Measurements from ENCODE around the gene NDUFV2. TPM values are rescaled to one million over a fixed set of nuclear protein-coding genes. Genes with fewer than 3 reads are reported as not detected.

Gene NDUFV2
- total RNA-seq, 1 donor from 2014 or later: 228 TPM

- H4K20me1 ChIP-seq (ENCODE audit: low read depth): peaks cover 50% of the 10 kb centered on the region
- TF ChIP-seq CTCF (IDR thresholded peaks at IDR 0.05) (no peak), EZH2 (IDR thresholded peaks at IDR 0.05) (no peak), EZH2phosphoT487 (IDR thresholded peaks at IDR 0.05) (no peak)
- no peak overlapping the region for H3K4me3 Mint-ChIP-seq
Observed at GRCh38 chr18:9153256-9153655, 50.8 kb downstream of the NDUFV2 start.

GRCh38 chr18:9156604-9157249, 54.2 kb downstream of the NDUFV2 start:
- no peak overlapping the region for H3K27ac ChIP-seq
- H3K36me3 ChIP-seq: no peaks in the 10 kb centered on the region
- no peak for DNase-seq (ENCODE audit: low spot score)
- no peaks in the 10 kb centered on the region for H3K27me3 Mint-ChIP-seq (ENCODE audit: insufficient read depth, low read depth)
- H3K9me3 ChIP-seq (ENCODE audit: low read depth): no peaks in the 10 kb centered on the region
- H3K36me3 Mint-ChIP-seq: peaks cover 10% of the 10 kb centered on the region
- H3F3A ChIP-seq (ENCODE audit: low read depth): no peaks in the 10 kb centered on the region
- H3K4me2 ChIP-seq: no peak overlapping the region
- H2AFZ ChIP-seq (replicated peaks): no peak overlapping the region
- H3K27ac Mint-ChIP-seq: no peak overlapping the region
- peaks cover 94% of the 10 kb centered on the region for H3K79me2 ChIP-seq (ENCODE audit: low read depth)
- no peak overlapping the region for H3K4me3 ChIP-seq
- TF ChIP-seq CTCF (IDR thresholded peaks at IDR 0.05) (no peak), EZH2 (IDR thresholded peaks at IDR 0.05) (no peak), EZH2phosphoT487 (IDR thresholded peaks at IDR 0.05) (no peak)
- H3K27me3 ChIP-seq: no peaks in the 10 kb centered on the region
- H3K4me1 Mint-ChIP-seq: no peaks in the 10 kb centered on the region
- no peaks in the 10 kb centered on the region for H3K4me1 ChIP-seq
- peaks cover 5% of the 10 kb centered on the region for H3K9me3 Mint-ChIP-seq
- no peak overlapping the region for H3K4me3 Mint-ChIP-seq
- peaks cover 32% of the 10 kb centered on the region for H4K20me1 ChIP-seq (ENCODE audit: low read depth)
- no peak overlapping the region for H3K9ac ChIP-seq

More at GRCh38 chr18:9153256-9153655, 50.8 kb downstream of the NDUFV2 start:
- Mint-ChIP-seq H3K36me3 (peaks cover 7% of the 10 kb centered on the region), H3K27ac (no peak overlapping the region), H3K4me1 (no peaks in the 10 kb centered on the region), H3K27me3 (ENCODE audit: insufficient read depth, low read depth) (no peaks in the 10 kb centered on the region), H3K9me3 (peaks cover 2% of the 10 kb centered on the region)
- H3K79me2 ChIP-seq (ENCODE audit: low read depth): peaks cover 97% of the 10 kb centered on the region
- H3K9me3 ChIP-seq (ENCODE audit: low read depth): no peaks in the 10 kb centered on the region
- no peak overlapping the region for H2AFZ ChIP-seq (replicated peaks)
- H3F3A ChIP-seq (ENCODE audit: low read depth): no peaks in the 10 kb centered on the region
- no peak overlapping the region for H3K9ac ChIP-seq
- no peak overlapping the region for H3K4me3 ChIP-seq
- no peaks in the 10 kb centered on the region for H3K4me1 ChIP-seq
- no peaks in the 10 kb centered on the region for H3K36me3 ChIP-seq
- no peak overlapping the region for H3K4me2 ChIP-seq
- H3K27ac ChIP-seq: no peak overlapping the region
- DNase-seq (ENCODE audit: low spot score): no peak
- H3K27me3 ChIP-seq: no peaks in the 10 kb centered on the region

GRCh38 chr18:9157806-9158205, 55.3 kb downstream of the NDUFV2 start:
- Histone ChIP-seq H3K4me1 (no peaks in the 10 kb centered on the region), H3K27me3 (no peaks in the 10 kb centered on the region), H3F3A (ENCODE audit: low read depth) (no peaks in the 10 kb centered on the region), H3K27ac (no peak overlapping the region), H3K9me3 (ENCODE audit: low read depth) (no peaks in the 10 kb centered on the region), H3K4me2 (no peak overlapping the region), H3K36me3 (no peaks in the 10 kb centered on the region), H4K20me1 (ENCODE audit: low read depth) (peaks cover 23% of the 10 kb centered on the region), H2AFZ (replicated peaks) (no peak overlapping the region), H3K9ac (no peak overlapping the region), H3K4me3 (no peak overlapping the region), H3K79me2 (ENCODE audit: low read depth) (peaks cover 94% of the 10 kb centered on the region)
- DNase-seq (ENCODE audit: low spot score): no peak
- TF ChIP-seq EZH2 (IDR thresholded peaks at IDR 0.05) (no peak), CTCF (IDR thresholded peaks at IDR 0.05) (no peak), EZH2phosphoT487 (IDR thresholded peaks at IDR 0.05) (no peak)
- Mint-ChIP-seq H3K27ac (no peak overlapping the region), H3K36me3 (peaks cover 16% of the 10 kb centered on the region), H3K4me1 (no peaks in the 10 kb centered on the region), H3K9me3 (peaks cover 15% of the 10 kb centered on the region), H3K27me3 (ENCODE audit: insufficient read depth, low read depth) (no peaks in the 10 kb centered on the region), H3K4me3 (no peak overlapping the region)

Measured in neural progenitor cell (in vitro differentiated cells).